ENCODE results near the gene RXRB.

The RXRB gene

DNA sequence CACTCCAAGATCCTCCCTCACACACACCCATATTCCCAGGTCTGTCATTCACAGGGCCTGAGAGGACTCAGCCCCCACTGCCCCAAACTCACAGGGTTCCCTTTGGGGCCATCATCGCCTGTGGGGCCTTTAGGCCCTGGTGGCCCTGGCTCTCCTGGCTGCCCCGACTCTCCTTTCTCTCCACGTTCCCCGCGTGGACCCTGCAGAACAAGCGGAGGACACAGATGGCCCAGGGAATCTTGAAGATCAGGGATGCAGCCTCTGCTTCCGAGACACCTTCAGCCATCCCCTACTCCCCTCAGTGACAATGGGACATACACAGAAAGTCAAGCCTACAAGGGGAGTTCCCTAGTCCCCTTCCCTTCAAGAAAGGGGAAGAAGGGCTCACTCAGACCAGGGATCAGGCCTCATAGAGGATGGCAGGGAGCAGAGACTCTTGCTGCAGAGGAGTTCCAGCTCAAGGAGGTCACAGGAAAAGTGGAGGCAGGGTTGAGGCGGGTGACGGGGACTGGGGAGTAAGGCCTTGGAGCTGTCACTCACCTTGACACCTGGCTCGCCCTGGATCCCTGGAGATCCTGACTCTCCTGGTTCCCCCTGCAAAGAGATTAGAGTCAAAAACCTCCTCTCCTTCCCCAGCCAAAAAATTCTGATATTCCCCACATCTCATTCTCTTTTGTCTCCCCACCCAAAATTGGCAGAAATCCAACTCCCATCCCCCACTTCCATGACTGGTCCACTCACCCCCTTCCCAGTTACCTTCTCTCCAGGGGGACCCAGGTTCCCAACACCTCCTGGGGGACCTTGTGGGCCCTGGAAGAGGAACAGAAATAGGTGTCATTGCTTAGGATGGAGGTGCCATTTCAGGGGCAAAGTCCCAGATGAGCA is 30.9 kb downstream of the RXRB start:
- no peaks in the 10 kb centered on the region for H3K4me1 ChIP-seq (ENCODE audit: control insufficient read depth, insufficient read depth, low read length)
- H3K36me3 ChIP-seq (ENCODE audit: control insufficient read depth, insufficient read depth, low read length): no peaks in the 10 kb centered on the region
- no peak overlapping the region for H3K4me3 ChIP-seq (ENCODE audit: insufficient read depth, low read depth, low read length)
- H3K27me3 ChIP-seq (ENCODE audit: control insufficient read depth, insufficient read depth, low read length, poor library complexity, severe bottlenecking): no peaks in the 10 kb centered on the region
- no peaks in the 10 kb centered on the region for H3K9me3 ChIP-seq (ENCODE audit: control insufficient read depth, low read length)
- H3K27ac ChIP-seq (ENCODE audit: insufficient read depth, low read depth, low read length, poor library complexity, severe bottlenecking): no peak overlapping the region
- 90 to 92% methylated on average over 10 of the region's 10 CpGs for WGBS, 2 experiments

- Histone ChIP-seq H3K27ac (ENCODE audit: insufficient read depth, low read depth, low read length, poor library complexity, severe bottlenecking) (no peak overlapping the region), H3K4me3 (ENCODE audit: insufficient read depth, low read depth, low read length) (no peak overlapping the region), H3K9me3 (ENCODE audit: control insufficient read depth, low read length) (no peaks in the 10 kb centered on the region), H3K27me3 (ENCODE audit: control insufficient read depth, insufficient read depth, low read length, poor library complexity, severe bottlenecking) (no peaks in the 10 kb centered on the region), H3K36me3 (ENCODE audit: control insufficient read depth, insufficient read depth, low read length) (no peaks in the 10 kb centered on the region), H3K4me1 (ENCODE audit: control insufficient read depth, insufficient read depth, low read length) (no peaks in the 10 kb centered on the region)
- WGBS, 2 experiments: 66 to 69% methylated on average over 5 of the region's 5 CpGs
Measured at GRCh38 chr6:33168639-33169038, 31.8 kb downstream of the RXRB start.

DNA sequence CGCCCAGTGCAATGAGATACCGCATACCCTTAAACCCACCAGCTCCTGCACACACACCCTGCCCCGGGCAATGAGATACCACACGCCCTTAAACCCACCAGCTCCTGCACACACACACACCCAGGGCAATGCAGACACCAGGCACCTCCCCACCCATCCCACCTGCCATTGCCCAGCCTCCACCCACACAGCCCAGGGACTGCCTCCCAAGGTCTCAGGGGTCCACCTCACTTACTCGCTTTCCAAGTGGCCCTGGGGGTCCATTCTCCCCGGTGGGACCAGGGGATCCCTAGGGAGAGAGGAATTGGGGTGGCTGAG is 32.2 kb downstream of the RXRB start:
- H3K4me3 ChIP-seq (ENCODE audit: insufficient read depth, low read depth, low read length): no peak overlapping the region
- H3K27ac ChIP-seq (ENCODE audit: insufficient read depth, low read depth, low read length, poor library complexity, severe bottlenecking): no peak overlapping the region
- 71 to 72% methylated on average over 6 of the region's 6 CpGs for WGBS, 2 experiments
- H3K4me1 ChIP-seq (ENCODE audit: control insufficient read depth, insufficient read depth, low read length): no peaks in the 10 kb centered on the region
- no peaks in the 10 kb centered on the region for H3K36me3 ChIP-seq (ENCODE audit: control insufficient read depth, insufficient read depth, low read length)
- H3K27me3 ChIP-seq (ENCODE audit: control insufficient read depth, insufficient read depth, low read length, poor library complexity, severe bottlenecking): no peaks in the 10 kb centered on the region
- H3K9me3 ChIP-seq (ENCODE audit: control insufficient read depth, low read length): no peaks in the 10 kb centered on the region

DNA sequence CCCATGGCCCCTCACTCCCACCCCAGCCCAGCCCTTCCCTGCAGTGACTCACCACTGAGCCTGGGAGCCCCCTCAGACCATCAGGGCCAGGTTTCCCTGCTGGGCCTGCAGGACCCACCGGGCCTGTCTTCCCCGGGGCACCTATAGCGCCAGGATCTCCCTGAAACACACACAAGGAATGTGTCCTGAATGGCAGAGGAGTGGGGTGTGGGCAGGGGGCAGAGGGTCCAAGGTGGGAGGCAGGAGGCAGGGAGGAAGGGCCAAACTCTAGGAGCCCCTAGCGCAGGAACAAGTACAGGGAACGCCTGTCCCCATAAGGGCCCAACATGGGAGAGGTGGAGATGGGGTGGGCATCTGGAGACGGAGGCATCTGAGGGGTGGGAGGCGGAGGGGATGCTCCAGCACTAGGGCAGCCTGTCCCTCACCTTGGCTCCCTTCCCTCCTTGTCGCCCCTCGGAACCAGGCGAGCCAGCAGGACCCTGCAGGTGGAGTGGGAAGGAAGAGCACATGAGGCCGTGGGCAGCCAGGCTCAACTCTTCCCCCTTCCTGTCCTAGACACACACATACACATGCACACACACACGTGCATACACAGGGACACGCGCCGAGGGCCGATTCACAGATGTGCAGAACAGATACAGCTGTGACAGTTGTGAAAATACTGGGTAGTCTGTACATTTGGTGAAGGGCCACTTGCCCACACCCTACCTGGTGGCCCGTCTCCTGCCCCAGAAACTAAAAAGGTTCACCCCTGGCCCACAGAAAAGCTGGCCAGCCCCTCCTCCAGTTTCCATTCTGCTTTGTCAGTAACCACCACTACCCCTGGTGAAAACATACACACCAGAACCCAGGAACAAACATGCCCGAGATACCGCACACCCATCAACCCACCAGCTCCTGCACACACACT is 32.8 kb downstream of the RXRB start:
- Histone ChIP-seq H3K4me3 (ENCODE audit: insufficient read depth, low read depth, low read length) (no peak overlapping the region), H3K27ac (ENCODE audit: insufficient read depth, low read depth, low read length, poor library complexity, severe bottlenecking) (no peak overlapping the region), H3K36me3 (ENCODE audit: control insufficient read depth, insufficient read depth, low read length) (no peaks in the 10 kb centered on the region), H3K9me3 (ENCODE audit: control insufficient read depth, low read length) (no peaks in the 10 kb centered on the region), H3K27me3 (ENCODE audit: control insufficient read depth, insufficient read depth, low read length, poor library complexity, severe bottlenecking) (no peaks in the 10 kb centered on the region), H3K4me1 (ENCODE audit: control insufficient read depth, insufficient read depth, low read length) (no peaks in the 10 kb centered on the region)
- 90% methylated on average over 19 of the region's 19 CpGs for WGBS, 2 experiments

- H3K9me3 ChIP-seq (ENCODE audit: control insufficient read depth, low read length): no peaks in the 10 kb centered on the region
- peaks cover 7% of the 10 kb centered on the region for H3K27me3 ChIP-seq (ENCODE audit: control insufficient read depth, insufficient read depth, low read length, poor library complexity, severe bottlenecking)
- no peaks in the 10 kb centered on the region for H3K36me3 ChIP-seq (ENCODE audit: control insufficient read depth, insufficient read depth, low read length)
- no peak overlapping the region for H3K4me3 ChIP-seq (ENCODE audit: insufficient read depth, low read depth, low read length)
- WGBS, 2 experiments: 88 to 90% methylated on average over 5 to 7 of the region's 7 CpGs
- H3K4me1 ChIP-seq (ENCODE audit: control insufficient read depth, insufficient read depth, low read length): no peaks in the 10 kb centered on the region
- H3K27ac ChIP-seq (ENCODE audit: insufficient read depth, low read depth, low read length, poor library complexity, severe bottlenecking): no peak overlapping the region
Measured at GRCh38 chr6:33166811-33167210, 33.7 kb downstream of the RXRB start.

- Histone ChIP-seq H3K4me3 (ENCODE audit: insufficient read depth, low read depth, low read length) (no peak overlapping the region), H3K27me3 (ENCODE audit: control insufficient read depth, insufficient read depth, low read length, poor library complexity, severe bottlenecking) (peaks cover 10% of the 10 kb centered on the region), H3K27ac (ENCODE audit: insufficient read depth, low read depth, low read length, poor library complexity, severe bottlenecking) (no peak overlapping the region), H3K36me3 (ENCODE audit: control insufficient read depth, insufficient read depth, low read length) (no peaks in the 10 kb centered on the region), H3K4me1 (ENCODE audit: control insufficient read depth, insufficient read depth, low read length) (no peaks in the 10 kb centered on the region), H3K9me3 (ENCODE audit: control insufficient read depth, low read length) (no peaks in the 10 kb centered on the region)
- 85% methylated on average over 6 of the region's 6 CpGs for WGBS, 2 experiments
Measured at GRCh38 chr6:33166363-33166762, 34.1 kb downstream of the RXRB start.

DNA sequence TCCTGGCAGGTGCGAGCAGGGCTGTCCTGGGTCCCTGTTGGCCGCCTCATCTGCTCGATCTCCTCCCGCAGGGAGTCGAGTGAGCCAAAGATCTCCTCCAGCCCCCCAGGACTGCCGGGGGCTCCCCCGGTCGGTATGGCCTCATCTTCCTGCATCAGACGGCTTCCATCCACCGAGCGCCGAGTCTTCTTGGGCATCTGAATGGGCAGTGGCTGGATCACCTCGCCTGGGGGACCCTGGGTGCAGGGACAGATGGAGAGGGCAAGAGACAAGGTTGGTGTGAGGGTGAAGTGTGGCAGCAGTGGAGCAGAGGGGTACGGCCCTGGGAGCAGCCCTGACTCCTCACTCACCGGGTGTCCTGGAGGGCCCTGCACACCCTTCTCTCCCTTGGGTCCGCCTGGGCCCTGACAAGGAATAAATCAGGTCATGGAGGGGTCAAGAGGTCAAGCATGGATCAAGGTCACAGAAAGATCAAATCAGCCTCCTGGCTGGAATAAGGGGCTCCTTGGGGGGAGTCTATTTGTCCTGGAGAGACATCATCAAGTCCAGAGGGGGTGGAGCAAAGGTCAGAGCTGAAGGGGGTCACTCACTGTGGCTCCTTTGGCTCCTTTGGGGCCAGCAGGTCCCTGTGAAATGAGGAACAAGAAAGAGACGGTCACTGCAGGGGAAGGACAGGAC is 34.7 kb downstream of the RXRB start:
- peaks cover 16% of the 10 kb centered on the region for H3K27me3 ChIP-seq (ENCODE audit: control insufficient read depth, insufficient read depth, low read length, poor library complexity, severe bottlenecking)
- H3K36me3 ChIP-seq (ENCODE audit: control insufficient read depth, insufficient read depth, low read length): no peaks in the 10 kb centered on the region
- no peaks in the 10 kb centered on the region for H3K4me1 ChIP-seq (ENCODE audit: control insufficient read depth, insufficient read depth, low read length)
- H3K4me3 ChIP-seq (ENCODE audit: insufficient read depth, low read depth, low read length): no peak overlapping the region
- no peak overlapping the region for H3K27ac ChIP-seq (ENCODE audit: insufficient read depth, low read depth, low read length, poor library complexity, severe bottlenecking)
- no peaks in the 10 kb centered on the region for H3K9me3 ChIP-seq (ENCODE audit: control insufficient read depth, low read length)
- WGBS, 2 experiments: 91 to 93% methylated on average over 17 of the region's 17 CpGs

- 75 to 82% methylated on average over 14 of the region's 14 CpGs for WGBS, 2 experiments
- H3K9me3 ChIP-seq (ENCODE audit: control insufficient read depth, low read length): no peaks in the 10 kb centered on the region
Measured at GRCh38 chr6:33164665-33165373, 35.6 kb downstream of the RXRB start.

DNA sequence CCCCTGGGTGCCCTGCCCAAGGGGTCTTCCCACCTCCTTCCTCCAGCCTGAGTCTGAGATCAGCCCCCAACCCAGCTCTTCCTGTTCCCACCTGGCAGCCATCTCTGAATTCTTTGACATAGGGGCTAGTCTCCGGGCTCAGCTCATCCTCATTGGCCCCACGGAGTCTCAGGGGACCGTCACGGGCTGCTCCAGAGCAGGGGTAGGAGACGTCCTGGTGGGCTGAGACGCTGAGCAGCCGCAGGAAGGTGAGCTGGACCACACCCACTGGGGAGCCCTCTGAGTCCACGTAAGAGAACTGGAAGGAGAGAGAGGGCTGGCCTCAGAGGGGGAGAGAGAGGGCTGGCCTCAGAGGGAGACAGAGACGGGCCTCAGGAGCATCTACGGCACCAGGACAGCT is 36.3 kb downstream of the RXRB start:
- 64 to 69% methylated on average over 10 of the region's 10 CpGs for WGBS, 2 experiments

More at GRCh38 chr6:33164665-33165373, 35.6 kb downstream of the RXRB start:
- peaks cover 16% of the 10 kb centered on the region for H3K27me3 ChIP-seq (ENCODE audit: control insufficient read depth, insufficient read depth, low read length, poor library complexity, severe bottlenecking)
- no peak overlapping the region for H3K27ac ChIP-seq (ENCODE audit: insufficient read depth, low read depth, low read length, poor library complexity, severe bottlenecking)
- no peak overlapping the region for H3K4me3 ChIP-seq (ENCODE audit: insufficient read depth, low read depth, low read length)
- H3K36me3 ChIP-seq (ENCODE audit: control insufficient read depth, insufficient read depth, low read length): no peaks in the 10 kb centered on the region
- H3K4me1 ChIP-seq (ENCODE audit: control insufficient read depth, insufficient read depth, low read length): no peaks in the 10 kb centered on the region

More for the DNA sequence above, 36.3 kb downstream of the RXRB start:
- Histone ChIP-seq H3K9me3 (ENCODE audit: control insufficient read depth, low read length) (no peaks in the 10 kb centered on the region), H3K27ac (ENCODE audit: insufficient read depth, low read depth, low read length, poor library complexity, severe bottlenecking) (no peak overlapping the region), H3K36me3 (ENCODE audit: control insufficient read depth, insufficient read depth, low read length) (no peaks in the 10 kb centered on the region), H3K27me3 (ENCODE audit: control insufficient read depth, insufficient read depth, low read length, poor library complexity, severe bottlenecking) (peaks cover 16% of the 10 kb centered on the region), H3K4me1 (ENCODE audit: control insufficient read depth, insufficient read depth, low read length) (no peaks in the 10 kb centered on the region), H3K4me3 (ENCODE audit: insufficient read depth, low read depth, low read length) (no peak overlapping the region)
